Measurements from ENCODE around the gene ZNF181.

Gene ZNF181

GRCh38 chr19:34759218-34759917, 25.3 kb downstream of the ZNF181 start:
- no peak for DNase-seq

GRCh38 chr19:34766386-34766785, 32.3 kb downstream of the ZNF181 start:
- DNase-seq, result no peak

DNA sequence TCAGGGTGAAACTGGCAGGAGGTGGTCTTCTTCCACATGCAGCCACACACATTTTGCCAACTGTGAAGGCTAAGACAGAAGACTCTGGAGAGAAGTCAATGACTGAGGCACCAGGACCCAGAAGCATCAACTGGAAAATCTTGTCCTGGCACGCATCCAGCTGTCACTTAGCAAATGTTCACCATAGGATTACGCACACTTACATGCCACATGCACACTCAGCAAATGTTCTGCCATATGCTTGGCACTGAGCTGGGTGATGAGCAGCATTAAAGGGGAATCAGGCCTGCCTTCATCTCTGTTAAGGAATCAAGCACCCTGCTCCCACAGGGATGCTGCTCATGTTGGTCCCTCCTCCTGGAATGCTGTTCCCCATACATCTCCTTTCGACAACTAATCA, 33.9 kb downstream of the ZNF181 start:
- no peak for DNase-seq

- peak; percentile 82 for DNase-seq
These were observed 38.9 kb downstream of the ZNF181 start, which contains the start of gene ZNF599 for GRCh38 chr19:34772697-34773554. ZNF599 (minus strand) TSS chr19:34773215; CDS start chr19:34772841, 374 bp downstream.

DNA sequence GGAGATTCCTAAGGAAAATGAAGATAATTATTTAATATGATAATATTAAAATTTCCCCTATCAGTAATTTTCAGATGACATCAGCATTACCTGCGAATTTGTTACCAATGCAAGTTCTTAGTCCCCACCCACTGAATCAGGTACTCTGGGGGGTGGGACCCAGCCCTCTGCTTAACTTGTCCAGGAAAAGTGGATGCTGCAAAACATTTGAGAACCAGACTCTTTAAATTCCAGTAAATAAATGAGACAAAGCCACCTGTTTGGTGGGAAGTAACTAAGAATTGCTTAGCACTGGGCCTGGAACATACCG, 39.5 kb downstream of the ZNF181 start:
- no peak for DNase-seq

DNA sequence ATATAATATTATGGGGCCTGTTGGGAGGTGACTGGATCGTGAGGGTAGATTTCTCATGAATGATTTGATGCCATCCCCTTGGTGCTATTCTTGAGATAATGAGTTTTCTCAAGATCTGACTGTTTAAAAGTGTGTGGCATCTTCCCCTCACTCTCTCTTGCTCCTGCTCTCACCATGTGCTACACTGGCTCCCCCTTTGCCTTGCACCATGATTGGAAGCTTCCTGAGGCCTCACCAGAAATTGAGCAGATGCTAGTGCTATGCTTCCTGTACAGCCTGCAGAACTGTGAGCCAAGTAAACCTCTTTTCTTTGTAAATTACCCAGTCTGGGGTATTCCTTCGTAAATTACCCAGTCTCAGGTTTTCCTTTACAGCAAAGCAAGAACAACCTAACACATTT, 40.8 kb downstream of the ZNF181 start:
- DNase-seq, result no peak

DNA sequence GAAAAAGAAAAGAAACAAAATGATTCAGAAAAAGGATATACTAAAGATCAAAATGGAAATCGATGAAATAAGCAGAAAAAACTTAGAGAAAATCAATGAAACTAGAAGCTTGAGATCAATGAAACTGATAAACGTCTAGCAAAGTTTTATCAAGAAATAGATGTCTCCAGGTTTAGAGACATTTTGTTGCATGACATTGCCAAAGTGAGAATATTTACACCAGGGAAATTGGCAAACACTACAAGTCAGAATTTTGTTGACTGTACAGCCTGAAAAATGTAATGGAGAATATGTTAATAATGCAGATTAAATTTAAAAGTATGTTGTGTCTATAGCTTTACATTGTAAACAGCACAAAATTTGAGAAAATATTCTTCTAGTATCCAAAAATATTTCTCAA, 44.3 kb downstream of the ZNF181 start:
- no peak for DNase-seq

GRCh38 chr19:34779652-34780051, 45.6 kb downstream of the ZNF181 start:
- no peak for DNase-seq

DNA sequence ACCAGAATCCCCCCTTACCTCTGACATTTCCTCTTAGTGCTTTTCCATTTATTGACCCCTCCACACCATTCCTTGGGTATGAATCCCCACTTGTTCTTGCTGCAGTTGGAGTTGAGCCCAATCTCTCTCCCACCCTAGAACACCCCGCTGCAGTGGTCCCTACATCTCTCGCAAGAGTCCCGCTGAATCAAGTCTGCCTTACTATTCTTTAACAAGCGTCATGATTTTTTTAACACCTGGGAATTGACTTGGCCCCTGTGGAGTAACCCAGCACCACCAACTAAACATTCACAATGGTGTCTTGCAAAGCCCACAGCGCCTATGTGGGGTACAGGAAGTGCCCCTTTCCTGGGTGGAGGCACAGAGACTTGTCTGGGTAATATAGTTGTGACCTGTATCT, 52.2 kb downstream of the ZNF181 start:
- DNase-seq, result no peak

DNA sequence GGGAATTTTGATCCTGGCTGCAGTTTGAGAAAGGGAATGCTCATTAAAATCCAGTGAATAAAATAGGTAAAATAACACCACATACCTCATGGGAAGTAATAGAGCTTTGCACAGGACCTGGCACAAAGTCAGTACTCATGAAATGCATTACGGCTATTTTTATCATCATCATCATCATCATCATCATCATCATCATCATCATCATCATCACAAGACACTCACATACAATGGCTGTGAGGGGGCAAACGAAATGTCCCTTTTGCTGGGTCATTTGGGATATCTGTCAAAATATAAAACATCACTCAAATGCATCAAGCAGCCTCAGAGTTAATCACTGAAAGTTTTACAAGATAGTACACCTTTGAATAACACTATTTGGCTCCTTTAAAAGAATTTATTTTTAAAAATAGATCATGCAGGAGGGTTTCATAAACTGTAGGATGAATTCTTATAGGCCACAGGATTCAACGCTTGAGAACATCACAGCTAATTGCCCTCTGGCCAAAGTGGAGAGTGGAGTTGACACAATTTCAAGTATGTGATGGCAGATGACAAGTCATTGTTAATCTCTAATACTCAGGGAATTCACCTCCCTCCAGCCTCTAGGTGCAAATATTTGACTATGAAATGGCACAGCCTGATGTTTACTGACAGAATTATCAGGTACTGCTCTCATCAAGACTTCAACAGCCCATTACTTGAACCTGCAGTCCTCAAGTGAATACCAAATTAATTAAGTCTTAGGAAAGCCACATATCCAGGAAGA, 53.2 kb downstream of the ZNF181 start:
- DNase-seq, result no peak

DNA sequence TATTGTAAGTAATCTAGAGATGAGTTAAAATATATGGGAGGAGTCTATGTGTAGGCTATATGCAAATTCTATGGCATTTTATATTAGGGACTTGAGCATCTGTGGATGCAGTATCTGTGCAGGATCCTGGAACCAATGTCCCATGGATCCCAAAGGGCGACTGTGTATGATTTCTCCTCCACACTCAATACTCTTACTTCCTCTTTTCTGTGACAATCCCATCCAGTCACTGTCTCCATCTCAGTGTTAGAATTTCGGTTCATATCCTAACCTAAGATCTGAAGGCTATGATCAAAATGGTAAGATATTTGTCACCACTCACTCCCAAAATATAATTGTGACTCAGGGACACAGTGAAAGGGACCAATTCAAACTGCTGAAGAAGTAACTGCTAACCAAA, 54.0 kb downstream of the ZNF181 start:
- DNase-seq, result no peak

DNA sequence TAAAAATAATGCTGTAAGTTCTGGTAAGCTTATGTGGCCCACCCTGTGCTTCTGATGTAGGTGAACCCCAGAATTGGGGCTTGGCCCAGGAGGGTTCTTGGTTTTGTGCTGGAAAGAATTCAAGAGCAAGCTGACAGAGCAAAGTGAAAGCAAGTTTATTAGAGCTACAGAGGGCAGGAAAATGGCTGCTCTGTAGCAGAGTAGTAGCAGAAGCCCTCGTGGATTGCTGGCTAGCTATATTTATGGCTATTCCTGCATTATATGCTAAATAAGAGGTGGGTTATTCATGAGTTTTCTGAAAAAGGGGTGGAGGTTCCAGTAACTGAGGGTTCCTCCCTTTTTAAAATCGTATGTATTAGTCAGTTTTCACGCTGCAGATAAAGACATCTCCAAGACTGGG, 59.5 kb downstream of the ZNF181 start:
- no peak for DNase-seq

DNA sequence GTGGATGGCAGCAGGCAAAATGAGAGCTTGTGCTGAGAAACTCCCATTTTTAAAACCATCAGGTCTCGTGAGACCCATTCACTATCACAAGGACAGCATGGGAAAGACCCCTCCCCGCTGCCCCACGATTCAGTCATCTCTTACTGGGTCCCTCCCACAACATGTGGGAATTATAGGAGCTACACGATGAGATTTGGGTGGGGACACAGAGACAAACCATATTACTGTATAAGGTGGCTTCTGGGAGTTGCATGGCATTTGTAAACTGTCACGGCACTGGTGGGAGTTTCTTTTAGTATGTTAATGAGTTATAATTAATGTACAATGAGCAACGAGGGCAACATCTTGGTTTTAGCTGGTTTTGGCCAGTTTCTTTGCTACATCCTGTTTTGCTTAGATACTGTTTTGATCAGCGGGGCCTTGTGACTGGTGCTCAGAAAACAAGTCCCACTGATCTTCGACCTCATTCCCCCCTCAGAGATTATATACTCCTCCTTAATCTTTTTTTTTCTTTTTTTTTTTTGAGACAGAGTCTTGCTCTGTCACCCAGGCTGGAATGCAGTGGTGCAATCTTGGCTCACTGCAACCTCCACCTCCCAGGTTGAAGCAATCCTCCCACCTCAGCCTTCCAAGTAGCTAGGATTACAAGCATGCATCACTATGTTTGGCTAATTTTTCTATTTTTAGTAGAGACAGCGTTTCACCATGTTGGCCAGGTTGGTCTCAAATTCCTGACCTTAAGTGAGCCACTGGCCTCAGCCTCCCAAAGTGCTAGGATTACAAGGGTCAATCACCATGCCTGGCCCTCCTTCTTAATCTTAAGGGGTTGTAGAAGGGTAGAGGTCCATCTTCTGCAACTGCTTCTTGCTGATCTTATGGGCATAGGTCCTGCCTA, 60.3 kb downstream of the ZNF181 start:
- no peak for DNase-seq

Measured in activated T-cell treated with anti-CD3 and anti-CD28 coated beads for 4 hours (primary cell).